Mesodermal cell (in vitro differentiated cells): ENCODE data around the gene MYL10.
"Not testable (repeated sequence)": the region's sequence is repeated elsewhere in the genome, so short reads cannot be mapped to it uniquely, and the experiment has no call there.

ENCODE experiments used
- H3K27ac ChIP-seq: 2 replicates; pipeline ENCODE4 v1.7.0; 2013; ENCODE audit warnings: mild to moderate bottlenecking, low read depth, low read length, moderate library complexity; ENCODE audit not compliant: severe bottlenecking
- H3K36me3 ChIP-seq: 2 replicates; pipeline ENCODE4 v1.7.1; 2013; ENCODE audit warnings: mild to moderate bottlenecking, low read length, moderate library complexity; ENCODE audit not compliant: control insufficient read depth, insufficient read depth
- H3K4me1 ChIP-seq: one replicate; pipeline ENCODE4 v1.7.1; 2013; ENCODE audit warnings: mild to moderate bottlenecking, low read length; ENCODE audit not compliant: insufficient read depth, control insufficient read depth, poor library complexity, severe bottlenecking
- H3K4me3 ChIP-seq: 2 replicates; pipeline ENCODE4 v1.7.0; 2013; ENCODE audit warnings: low read length, control low read depth, mild to moderate bottlenecking; ENCODE audit not compliant: insufficient read depth, poor library complexity, severe bottlenecking; ENCODE audit errors: extremely low read depth
- H3K9me3 ChIP-seq: 2 replicates; pipeline ENCODE4 v1.7.1; 2013; ENCODE audit warnings: mild to moderate bottlenecking, low read length, moderate library complexity; ENCODE audit not compliant: control insufficient read depth
- WGBS, 2 experiments: methylation state at CpG; one replicate each; pipeline ENCODE4 v1.1.5; 2013; ENCODE audit warnings: missing lambda C conversion rate in 2 of 2; ENCODE audit not compliant: insufficient coverage in 2 of 2; 5-methylcytosine and 5-hydroxymethylcytosine counted together

MYL10 gene

DNA sequence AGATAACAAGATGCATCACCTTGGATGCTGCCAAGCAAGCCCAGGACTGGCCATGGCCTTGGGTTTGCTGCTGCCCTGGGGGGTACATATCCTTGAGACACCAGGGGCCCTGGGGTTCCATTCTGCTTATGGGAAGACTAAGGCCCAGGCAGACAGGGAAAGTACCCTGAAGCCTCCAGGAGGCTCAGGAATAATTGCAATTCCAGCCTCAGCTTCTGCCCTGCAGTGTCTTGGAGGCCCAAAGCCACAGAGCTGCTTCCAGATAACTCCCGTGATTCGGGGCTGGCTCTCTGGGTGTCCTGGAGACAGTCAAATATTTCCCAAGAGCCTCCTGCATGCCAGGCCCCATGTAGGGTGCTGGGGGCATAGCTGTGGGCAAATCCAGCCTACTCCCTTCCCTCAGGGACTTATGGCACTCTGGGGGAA lies 22.6 kb downstream of the MYL10 start:
- 100% methylated on average over 1 of the region's 2 CpGs; no CpG with 5 or more reads in 1 of the 2 experiments for WGBS, 2 experiments
- Histone ChIP-seq H3K4me3 (no peak overlapping the region), H3K9me3 (no peaks in the 10 kb centered on the region), H3K27ac (no peak overlapping the region), H3K36me3 (no peaks in the 10 kb centered on the region), H3K4me1 (peaks cover 17% of the 10 kb centered on the region)

DNA sequence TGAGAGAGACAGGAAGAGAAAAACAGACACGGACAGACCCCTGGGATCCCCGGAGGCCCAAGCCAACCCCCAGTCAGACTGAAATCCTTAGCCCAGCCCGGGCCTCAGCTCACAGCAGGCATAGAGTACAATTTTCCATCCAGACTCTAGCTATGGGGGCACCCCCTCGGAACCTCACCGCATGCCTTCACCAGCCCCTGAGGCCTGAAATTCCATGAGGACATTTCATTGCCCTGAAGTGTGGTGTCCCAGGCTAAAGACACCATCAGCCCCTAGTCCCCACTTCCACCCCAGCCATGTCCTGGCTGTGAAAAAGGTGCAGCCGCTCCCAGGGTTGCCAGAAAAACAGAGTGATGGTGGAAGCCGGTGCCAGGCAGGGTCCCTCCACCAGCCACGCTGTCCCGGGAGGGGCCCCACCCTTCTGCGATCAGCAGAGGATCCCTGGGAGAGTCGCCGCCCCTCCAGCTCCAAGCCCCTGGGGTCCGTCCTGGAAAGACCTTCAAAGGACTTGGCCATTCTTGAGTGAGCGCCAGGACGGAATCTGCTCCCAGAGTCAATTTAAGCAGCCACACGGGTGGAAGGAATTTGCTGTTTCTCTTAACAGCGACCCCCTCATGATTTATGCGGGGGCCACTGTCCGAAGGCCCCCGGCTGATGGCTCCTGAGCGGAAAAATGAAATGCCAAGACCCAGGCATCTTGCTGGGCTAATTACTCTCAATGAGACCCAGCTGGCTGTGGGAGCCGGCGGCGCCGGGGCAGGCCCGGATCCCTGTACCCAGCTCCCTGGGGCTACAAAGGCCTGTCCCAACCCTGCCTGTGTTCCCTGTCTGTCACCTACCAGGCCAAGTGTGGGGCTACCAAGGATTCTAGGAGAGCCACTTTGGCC lies 23.2 kb downstream of the MYL10 start:
- 86 to 87% methylated on average over 24 to 26 of the region's 26 CpGs for WGBS, 2 experiments
- H3K27ac ChIP-seq: peak overlapping the region; percentile 36
- no peaks in the 10 kb centered on the region for H3K9me3 ChIP-seq
- no peak overlapping the region for H3K4me3 ChIP-seq
- peaks cover 17% of the 10 kb centered on the region for H3K4me1 ChIP-seq
- H3K36me3 ChIP-seq: no peaks in the 10 kb centered on the region

DNA sequence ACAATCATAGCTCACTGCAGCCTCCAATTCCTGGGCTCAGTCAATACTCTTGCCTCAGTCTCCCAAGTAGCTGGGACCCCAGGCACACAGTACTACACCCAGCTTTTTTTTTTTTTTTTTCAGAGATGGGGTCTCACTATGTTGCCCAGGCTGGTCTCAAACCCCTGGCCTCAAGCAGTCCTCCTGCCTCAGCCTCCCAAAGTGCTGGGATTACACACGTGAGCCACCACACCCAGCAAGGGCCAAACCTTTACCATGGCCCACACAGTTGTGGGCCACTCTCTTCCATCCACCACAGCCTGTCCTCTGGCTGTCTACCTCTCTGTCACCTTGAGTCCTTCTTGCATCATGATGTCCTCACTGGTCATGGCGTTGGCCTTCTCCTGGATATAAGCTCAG lies 24.2 kb downstream of the MYL10 start:
- not testable (repeated sequence) for H3K36me3 ChIP-seq, H3K9me3 ChIP-seq, H3K27ac ChIP-seq, H3K4me3 ChIP-seq
- 89 to 100% methylated on average over 2 of the region's 2 CpGs for WGBS, 2 experiments
- H3K4me1 ChIP-seq: peaks cover 19% of the 10 kb centered on the region

DNA sequence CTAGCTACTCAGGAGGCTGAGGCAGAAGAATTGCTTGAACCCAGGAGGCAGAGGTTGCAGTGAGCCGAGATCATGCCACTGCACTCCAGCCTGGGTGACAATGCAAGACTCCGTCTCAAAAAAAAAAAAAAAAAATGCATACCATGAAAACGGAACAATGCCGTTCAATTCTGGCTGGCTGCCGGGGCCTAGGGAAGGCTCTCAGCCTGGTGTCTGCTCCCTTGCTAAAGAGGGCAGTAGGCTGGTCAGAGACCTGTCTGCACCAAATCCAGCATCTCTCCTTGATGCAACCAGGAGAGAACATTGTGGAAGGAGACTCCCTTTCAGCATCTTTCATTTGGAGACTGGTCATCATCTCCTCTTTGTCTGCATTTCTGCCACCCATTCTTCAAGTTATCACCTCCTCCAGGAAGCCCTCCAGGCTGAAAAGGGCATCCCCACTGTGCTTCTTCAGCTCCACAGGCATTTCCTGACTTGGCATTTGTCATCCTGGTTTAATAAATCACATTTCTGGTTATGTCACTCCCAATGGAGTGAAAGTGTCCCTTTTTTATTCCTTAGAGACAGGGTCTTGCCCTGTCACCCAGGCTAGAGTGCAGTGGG lies 24.7 kb downstream of the MYL10 start:
- H3K4me3 ChIP-seq: no peak overlapping the region
- no peaks in the 10 kb centered on the region for H3K36me3 ChIP-seq
- no peaks in the 10 kb centered on the region for H3K9me3 ChIP-seq
- peaks cover 19% of the 10 kb centered on the region for H3K4me1 ChIP-seq
- H3K27ac ChIP-seq: no peak overlapping the region
- WGBS, 2 experiments: 79 to 86% methylated on average over 4 to 5 of the region's 5 CpGs

DNA sequence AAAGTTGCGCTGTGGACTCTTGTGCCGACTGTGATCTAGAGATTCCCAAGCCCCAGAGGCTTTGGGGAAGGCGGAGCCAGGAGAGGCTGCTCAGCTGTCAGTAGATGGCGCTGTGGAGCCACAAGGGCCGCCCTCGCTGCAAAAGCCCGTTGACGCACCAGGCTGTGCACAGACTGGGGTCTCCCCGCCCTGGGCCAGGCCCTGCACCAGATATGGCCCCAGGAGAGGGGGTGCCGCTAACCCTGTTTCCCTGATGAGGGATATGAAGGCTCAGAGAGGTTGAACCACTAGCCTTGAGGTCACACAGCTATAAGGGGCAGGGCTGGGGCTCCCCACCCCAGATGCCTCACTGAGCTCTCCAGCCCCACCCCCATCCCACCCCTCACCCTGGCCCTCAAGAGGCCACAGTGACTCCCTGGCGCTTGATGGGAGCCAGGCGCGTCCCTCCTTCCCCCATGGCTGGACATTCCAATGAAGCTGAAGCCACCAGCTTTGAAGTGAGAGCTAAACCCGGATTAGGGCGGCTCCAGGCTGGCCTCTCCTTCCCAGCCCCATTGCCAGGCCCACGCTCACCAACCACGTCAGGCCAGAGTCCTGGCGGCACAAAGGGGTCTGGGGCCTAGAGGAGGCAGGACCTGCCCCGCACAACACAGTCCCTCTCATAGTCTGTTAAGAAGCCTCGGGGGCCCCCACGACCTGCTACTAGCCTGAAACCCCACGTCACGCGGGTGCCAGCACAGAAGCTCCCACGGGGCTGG lies 26.4 kb downstream of the MYL10 start:
- no peaks in the 10 kb centered on the region for H3K9me3 ChIP-seq
- H3K36me3 ChIP-seq: no peaks in the 10 kb centered on the region
- peak overlapping the region; percentile 94 for H3K27ac ChIP-seq
- peaks cover 28% of the 10 kb centered on the region for H3K4me1 ChIP-seq
- 42 to 46% methylated on average over 20 to 22 of the region's 25 CpGs for WGBS, 2 experiments
- H3K4me3 ChIP-seq: no peak overlapping the region

DNA sequence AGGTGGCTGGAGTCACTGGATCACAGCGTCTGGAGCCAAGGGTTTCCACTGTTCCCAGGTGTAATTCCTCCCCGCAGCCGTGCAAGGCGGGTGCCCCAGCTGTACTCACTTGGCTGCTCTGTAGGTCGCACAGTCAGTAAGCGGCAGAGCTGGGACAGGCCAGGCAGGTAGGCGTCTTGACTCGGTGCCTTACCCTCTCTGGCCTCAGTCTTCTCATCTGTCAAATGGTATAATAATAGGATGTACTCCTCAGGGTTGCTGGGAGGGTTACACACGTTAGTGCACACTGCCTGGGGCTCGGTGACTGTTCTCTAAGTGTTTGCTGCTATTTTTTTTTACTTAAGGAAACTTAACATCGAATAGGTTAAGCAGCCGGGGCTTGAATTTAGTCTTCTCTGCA lies 27.0 kb downstream of the MYL10 start:
- no peaks in the 10 kb centered on the region for H3K9me3 ChIP-seq
- no peak overlapping the region for H3K27ac ChIP-seq
- no peak overlapping the region for H3K4me3 ChIP-seq
- 62 to 74% methylated on average over 10 of the region's 12 CpGs for WGBS, 2 experiments
- peaks cover 28% of the 10 kb centered on the region for H3K4me1 ChIP-seq
- no peaks in the 10 kb centered on the region for H3K36me3 ChIP-seq

DNA sequence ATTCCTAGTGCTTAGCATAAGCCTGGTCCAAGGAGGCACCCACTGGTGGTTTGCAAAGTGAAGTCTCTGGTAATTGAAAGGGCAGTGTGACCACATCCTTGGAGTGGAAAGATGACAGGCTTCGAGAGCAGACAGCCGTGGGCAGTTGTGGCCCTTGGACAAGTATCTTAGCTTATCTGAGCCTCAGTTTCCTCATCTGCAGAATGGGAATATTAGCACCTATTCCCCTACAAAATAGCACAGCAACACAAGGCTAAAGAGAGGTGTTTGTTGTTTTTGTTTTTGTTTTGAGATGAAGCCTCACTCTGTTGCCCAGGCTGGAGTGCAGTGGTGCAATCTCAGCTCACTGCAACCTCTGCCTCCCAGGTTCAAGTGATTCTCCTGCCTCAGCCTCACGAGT lies 29.3 kb downstream of the MYL10 start:
- H3K27ac ChIP-seq: no peak overlapping the region
- H3K36me3 ChIP-seq: no peaks in the 10 kb centered on the region
- peaks cover 18% of the 10 kb centered on the region for H3K4me1 ChIP-seq
- no peaks in the 10 kb centered on the region for H3K9me3 ChIP-seq
- no peak overlapping the region for H3K4me3 ChIP-seq
- WGBS, 2 experiments: 100% methylated on average over 1 to 2 of the region's 3 CpGs

DNA sequence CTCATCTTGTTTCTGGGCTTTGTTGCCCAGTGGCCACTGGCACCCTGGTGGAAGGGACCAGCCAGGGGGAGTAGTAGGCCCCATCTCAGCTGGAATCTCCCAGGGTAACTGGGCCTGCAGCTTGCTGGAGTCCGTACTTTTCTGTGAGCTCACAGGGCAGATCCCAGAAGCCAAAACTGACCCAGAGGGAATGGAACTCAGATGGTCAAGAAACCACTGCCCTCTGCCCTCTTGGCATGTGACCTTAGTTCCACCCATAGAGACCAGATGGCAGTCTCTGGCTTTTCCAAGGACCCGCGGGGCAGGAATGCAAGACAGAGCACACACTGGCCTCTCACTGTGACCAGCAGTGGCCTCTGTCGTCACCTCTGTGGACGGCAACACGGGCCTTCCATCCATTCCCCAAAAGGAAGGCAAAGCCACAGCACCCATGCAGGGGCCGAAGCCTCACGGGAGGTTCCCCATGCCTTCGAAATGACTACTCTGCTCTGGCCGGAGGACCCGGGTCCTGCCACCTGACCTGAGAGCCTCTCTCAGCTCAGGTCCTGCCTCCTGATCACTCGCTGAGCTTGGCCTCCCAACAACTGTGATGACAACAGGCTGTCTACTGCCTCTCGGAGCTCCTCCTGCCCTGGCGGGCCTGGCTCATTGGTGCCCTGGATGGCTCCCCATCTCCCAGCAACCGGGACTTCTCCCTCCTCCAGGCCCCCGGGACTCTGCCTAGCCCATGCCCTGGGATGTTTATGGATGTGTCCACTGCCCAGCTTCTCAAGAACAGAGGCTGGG lies 29.9 kb downstream of the MYL10 start:
- Histone ChIP-seq H3K36me3 (no peaks in the 10 kb centered on the region), H3K9me3 (no peaks in the 10 kb centered on the region), H3K4me1 (peaks cover 18% of the 10 kb centered on the region), H3K4me3 (no peak overlapping the region), H3K27ac (no peak overlapping the region)
- 90 to 94% methylated on average over 10 to 16 of the region's 16 CpGs for WGBS, 2 experiments

DNA sequence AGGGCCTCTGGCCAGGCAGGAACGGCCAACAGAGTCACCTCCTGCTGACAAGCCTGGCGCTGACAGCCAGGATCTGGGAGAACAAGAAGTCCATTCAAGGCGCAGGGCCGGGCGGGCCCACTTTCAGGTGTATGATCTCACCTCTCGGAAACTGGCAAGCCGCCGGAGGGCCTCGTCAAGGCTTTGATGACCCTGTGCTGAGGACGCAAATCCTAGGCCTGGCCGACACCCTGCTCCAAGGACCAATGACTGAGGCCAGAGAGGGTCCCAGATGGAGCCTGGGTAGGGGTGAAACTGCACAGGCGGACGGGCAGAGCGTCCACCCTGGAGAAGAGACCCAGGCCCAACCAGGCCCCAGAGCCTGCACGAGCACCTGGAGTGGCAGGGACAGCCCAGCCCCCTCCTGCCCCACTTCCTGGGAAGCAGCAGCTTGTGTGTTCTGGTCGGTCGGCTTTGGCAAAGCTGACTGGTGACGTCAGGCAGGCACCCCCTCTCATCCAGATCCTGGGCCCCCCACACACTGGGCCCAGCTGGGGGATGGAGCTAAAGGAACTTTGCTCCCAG lies 30.6 kb downstream of the MYL10 start:
- no peaks in the 10 kb centered on the region for H3K36me3 ChIP-seq
- no peak overlapping the region for H3K4me3 ChIP-seq
- WGBS, 2 experiments: 93 to 94% methylated on average over 10 to 18 of the region's 18 CpGs
- peaks cover 18% of the 10 kb centered on the region for H3K4me1 ChIP-seq
- H3K27ac ChIP-seq: no peak overlapping the region
- H3K9me3 ChIP-seq: no peaks in the 10 kb centered on the region

DNA sequence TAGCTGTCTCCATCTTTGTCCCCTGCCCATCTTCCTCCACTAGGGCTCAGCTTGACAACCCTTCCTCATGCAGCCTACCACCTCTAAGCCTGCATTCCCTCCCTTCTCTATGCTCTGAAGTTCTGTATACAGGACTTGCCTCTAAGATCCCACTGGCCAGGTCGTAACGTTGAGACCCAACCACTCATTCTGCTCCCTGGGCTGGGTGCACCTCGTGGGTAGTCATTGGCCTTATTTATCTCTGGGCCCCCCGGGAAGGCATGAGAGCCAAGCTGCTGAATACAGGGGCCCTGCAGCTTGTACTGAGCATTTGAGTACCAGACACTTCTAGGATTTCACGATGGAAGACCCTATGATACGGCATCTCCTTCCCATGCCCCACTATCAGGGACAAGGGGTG lies 31.2 kb downstream of the MYL10 start:
- WGBS, 2 experiments: 89 to 90% methylated on average over 6 of the region's 6 CpGs
- no peak overlapping the region for H3K27ac ChIP-seq
- no peaks in the 10 kb centered on the region for H3K9me3 ChIP-seq
- H3K4me3 ChIP-seq: no peak overlapping the region
- peaks cover 15% of the 10 kb centered on the region for H3K4me1 ChIP-seq
- no peaks in the 10 kb centered on the region for H3K36me3 ChIP-seq
